Tibial nerve (tissue), 4 donors: ENCODE data around the gene AMACR. TPM values are rescaled to one million over a fixed set of nuclear protein-coding genes. Genes with fewer than 3 reads are reported as not detected.

Experiments used
- DNase-seq, 2 donors: peaks; one replicate each; pipeline ENCODE4 v3.0.0-alpha.2; 2019; ENCODE audit warnings: low spot score in 2 of 2
- H3K27ac ChIP-seq, 4 donors: fragments of 200-600 bp; sonication (generic) in 3 of 4; one replicate each; pipeline ENCODE4 v1.5.1; 2017 to 2019; ENCODE audit warnings: mild to moderate bottlenecking in 1 of 4
- H3K27me3 ChIP-seq, 2 donors: fragments of 200-600 bp; sonication (generic) in 1 of 2; one replicate each; pipeline versions ENCODE4 v1.5.1 to v1.6.0; 2017 to 2019
- H3K36me3 ChIP-seq, 3 donors: fragments of 200-600 bp; sonication (generic); one replicate each; pipeline ENCODE4 v1.5.1; 2018 to 2019
- H3K4me1 ChIP-seq, 4 donors: fragments of 200-600 bp; sonication (generic) in 3 of 4; one replicate each; pipeline ENCODE4 v1.5.1; 2017 to 2019
- H3K4me3 ChIP-seq, 4 donors: fragments of 200-600 bp; sonication (generic) in 3 of 4; one replicate each; pipeline ENCODE4 v1.5.1; 2017 to 2019; ENCODE audit warnings: mild to moderate bottlenecking in 1 of 4, moderate library complexity in 1 of 4
- H3K9me3 ChIP-seq, 4 donors: fragments of 200-600 bp; sonication (generic) in 3 of 4; one replicate each; pipeline ENCODE4 v1.5.1; 2017 to 2019
- CTCF ChIP-seq, 5 experiments: fragments of 200-600 bp in 3 of 5; fragments of 450-650 bp in 2 of 5; sonication (generic) in 3 of 5; IDR thresholded peaks; one replicate each; pipeline ENCODE4 v1.5.1; 2016 to 2019; ENCODE audit warnings: antibody characterized with exemption in 5 of 5, mild to moderate bottlenecking in 3 of 5, moderate library complexity in 2 of 5
- EP300 ChIP-seq, 2 donors: sonication (generic); formaldehyde crosslinking; IDR thresholded peaks; one replicate each; pipeline ENCODE4 v1.6.1; 2017; ENCODE audit warnings: antibody characterized with exemption in 2 of 2, mild to moderate bottlenecking in 1 of 2
- POLR2A ChIP-seq, 2 donors: fragments of 450-650 bp; IDR thresholded peaks; one replicate each; pipeline ENCODE4 v1.6.1; 2017; ENCODE audit warnings: antibody characterized with exemption in 2 of 2, mild to moderate bottlenecking in 2 of 2, moderate library complexity in 2 of 2
- WGBS, 2 donors: methylation state at CpG; one replicate each; pipeline ENCODE4 v1.1.5; 2018; 5-methylcytosine and 5-hydroxymethylcytosine counted together
- total RNA-seq, 4 donors: library from RNA; depleted of rRNA; stranded (reverse); fragments of >200 nt; gene quantifications; one replicate each; pipeline ENCODE4 v1.1.0, GENCODE V29; 2016

The AMACR gene
- total RNA-seq, 4 donors from 2014 or later, result 3.7 to 10.7 (median 7.5) TPM

- TF ChIP-seq CTCF (IDR thresholded peaks at IDR 0.05), result no peak
- TF ChIP-seq POLR2A (IDR thresholded peaks at IDR 0.05), result no peak
- no peak for TF ChIP-seq EP300 (IDR thresholded peaks at IDR 0.05)
- WGBS, 2 donors, result 89 to 96% methylated on average over 13 to 15 of the region's 15 CpGs
- no peaks in the 10 kb centered on the region for H3K27me3 ChIP-seq
- H3K4me3 ChIP-seq, result no peak overlapping the region
- H3K36me3 ChIP-seq, result peaks cover 0 to 31% (median 0%) of the 10 kb centered on the region in 3 donors
- H3K4me1 ChIP-seq, result peaks cover 0 to 6% (median 0%) of the 10 kb centered on the region in 4 donors
- H3K9me3 ChIP-seq, result no peaks in the 10 kb centered on the region
- no peak overlapping the region for H3K27ac ChIP-seq
- DNase-seq, result no peak
These were observed 23.7 kb downstream of the AMACR start for GRCh38 chr5:33984178-33984577.

GRCh38 chr5:33981408-33982162 is 26.3 kb downstream of the AMACR start:
- DNase-seq, result no peak
- H3K4me1 ChIP-seq, result peaks cover 0 to 7% (median 0%) of the 10 kb centered on the region in 4 donors
- H3K27me3 ChIP-seq, result no peaks in the 10 kb centered on the region
- WGBS, 2 donors, result 58 to 61% methylated on average over 8 of the region's 8 CpGs
- H3K36me3 ChIP-seq, result peaks cover 0 to 5% (median 0%) of the 10 kb centered on the region in 3 donors
- no peaks in the 10 kb centered on the region for H3K9me3 ChIP-seq
- no peak for TF ChIP-seq CTCF (IDR thresholded peaks at IDR 0.05)
- TF ChIP-seq EP300 (IDR thresholded peaks at IDR 0.05), result no peak
- no peak for TF ChIP-seq POLR2A (IDR thresholded peaks at IDR 0.05)
- H3K4me3 ChIP-seq, result no peak overlapping the region
- no peak overlapping the region for H3K27ac ChIP-seq

GRCh38 chr5:33980030-33980429 is 27.8 kb downstream of the AMACR start:
- TF ChIP-seq EP300 (IDR thresholded peaks at IDR 0.05) (no peak), POLR2A (IDR thresholded peaks at IDR 0.05) (no peak), CTCF (IDR thresholded peaks at IDR 0.05) (no peak)
- H3K4me1 ChIP-seq, result peaks cover 0 to 20% (median 0%) of the 10 kb centered on the region in 4 donors

GRCh38 chr5:33978306-33978705 is 29.5 kb downstream of the AMACR start:
- H3K27me3 ChIP-seq, result no peaks in the 10 kb centered on the region
- H3K4me3 ChIP-seq, result no peak overlapping the region
- TF ChIP-seq POLR2A (IDR thresholded peaks at IDR 0.05), result no peak
- no peak for TF ChIP-seq CTCF (IDR thresholded peaks at IDR 0.05)
- TF ChIP-seq EP300 (IDR thresholded peaks at IDR 0.05), result no peak
- DNase-seq, result no peak
- H3K4me1 ChIP-seq, result peaks cover 0 to 20% (median 0%) of the 10 kb centered on the region in 4 donors
- WGBS, 2 donors, result 82 to 95% methylated on average over 1 of the region's 1 CpG
- H3K27ac ChIP-seq, result no peak overlapping the region
- H3K9me3 ChIP-seq, result no peaks in the 10 kb centered on the region
- H3K36me3 ChIP-seq, result no peaks in the 10 kb centered on the region

More at GRCh38 chr5:33980030-33980429, 27.8 kb downstream of the AMACR start:
- no peak overlapping the region for H3K4me3 ChIP-seq
- no peak overlapping the region for H3K27ac ChIP-seq
- H3K27me3 ChIP-seq, result no peaks in the 10 kb centered on the region
- H3K36me3 ChIP-seq, result no peaks in the 10 kb centered on the region
- H3K9me3 ChIP-seq, result no peaks in the 10 kb centered on the region
- 84 to 92% methylated on average over 3 of the region's 3 CpGs for WGBS, 2 donors
- no peak for DNase-seq

- 57 to 77% methylated on average over 1 of the region's 1 CpG for WGBS, 2 donors
- no peak for TF ChIP-seq CTCF (IDR thresholded peaks at IDR 0.05)
- no peak for TF ChIP-seq POLR2A (IDR thresholded peaks at IDR 0.05)
- TF ChIP-seq EP300 (IDR thresholded peaks at IDR 0.05), result no peak
These were observed 31.5 kb downstream of the AMACR start for GRCh38 chr5:33976307-33976706.

More at GRCh38 chr5:33976307-33976706, 31.5 kb downstream of the AMACR start:
- no peaks in the 10 kb centered on the region for H3K36me3 ChIP-seq
- H3K27me3 ChIP-seq, result no peaks in the 10 kb centered on the region
- peaks cover 0 to 15% (median 0%) of the 10 kb centered on the region in 4 donors for H3K4me1 ChIP-seq
- DNase-seq, result no peak
- no peak overlapping the region for H3K4me3 ChIP-seq
- H3K27ac ChIP-seq, result no peak overlapping the region
- H3K9me3 ChIP-seq, result no peaks in the 10 kb centered on the region
